NCI-H1436 treated with DMSO at 0.1 percent for 48 hours (cell line): ENCODE measurements around the gene AURKA.
A peak's percentile ranks its signal among the peaks of the same experiment; 100 is the strongest.

Experiments used
- DNase-seq: peaks from one replicate; lab custom pipeline; 2025; lab: John Stamatoyannopoulos, UW

AURKA gene

DNA sequence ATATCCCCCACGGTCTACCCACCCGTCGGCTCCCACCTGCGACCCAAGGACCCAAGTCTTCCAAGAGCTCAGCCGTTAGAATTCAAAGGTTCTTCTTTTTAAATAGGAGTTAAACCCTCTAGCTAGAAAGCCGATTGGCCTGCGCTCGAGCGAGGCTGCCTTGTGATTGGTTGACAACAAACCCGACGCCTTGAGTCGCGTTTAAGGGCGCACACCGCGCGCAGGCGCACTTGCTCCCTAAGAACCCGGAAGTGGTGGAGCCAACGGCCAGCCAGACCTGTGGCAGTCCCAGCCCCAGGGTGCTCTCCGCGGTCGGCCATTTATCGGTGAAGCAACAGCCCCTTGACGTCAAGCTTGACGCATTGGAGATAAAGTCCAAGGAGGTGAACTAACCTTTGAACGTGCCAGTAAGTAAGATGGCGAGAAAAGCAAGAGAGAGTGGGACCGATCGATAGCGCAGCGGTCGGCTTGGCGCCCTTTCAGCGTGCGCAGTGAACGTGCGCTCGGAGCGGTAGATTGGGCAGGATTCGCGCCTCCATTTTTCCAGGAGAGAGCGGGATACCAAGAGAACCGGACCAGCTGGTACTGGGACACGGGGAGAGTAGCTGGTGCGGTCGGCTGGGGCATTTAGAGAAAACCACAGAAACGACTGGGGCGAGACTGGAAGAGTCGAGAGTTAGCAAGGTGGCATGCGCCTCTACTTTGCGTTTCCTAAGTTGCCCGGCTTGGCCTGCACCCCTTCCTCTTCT is at the start of gene AURKA, which contains the start of gene CSTF1:
TSS of gene AURKA (minus strand) at position 84 of the 749 bp plus-strand sequence. CDS start 4,018 bp downstream, outside the sequence.
TSS of gene CSTF1 (plus strand) at position 514 of the 749 bp plus-strand sequence. CDS start 2,908 bp downstream, outside the sequence.
- peak; percentile 91 for DNase-seq

DNA sequence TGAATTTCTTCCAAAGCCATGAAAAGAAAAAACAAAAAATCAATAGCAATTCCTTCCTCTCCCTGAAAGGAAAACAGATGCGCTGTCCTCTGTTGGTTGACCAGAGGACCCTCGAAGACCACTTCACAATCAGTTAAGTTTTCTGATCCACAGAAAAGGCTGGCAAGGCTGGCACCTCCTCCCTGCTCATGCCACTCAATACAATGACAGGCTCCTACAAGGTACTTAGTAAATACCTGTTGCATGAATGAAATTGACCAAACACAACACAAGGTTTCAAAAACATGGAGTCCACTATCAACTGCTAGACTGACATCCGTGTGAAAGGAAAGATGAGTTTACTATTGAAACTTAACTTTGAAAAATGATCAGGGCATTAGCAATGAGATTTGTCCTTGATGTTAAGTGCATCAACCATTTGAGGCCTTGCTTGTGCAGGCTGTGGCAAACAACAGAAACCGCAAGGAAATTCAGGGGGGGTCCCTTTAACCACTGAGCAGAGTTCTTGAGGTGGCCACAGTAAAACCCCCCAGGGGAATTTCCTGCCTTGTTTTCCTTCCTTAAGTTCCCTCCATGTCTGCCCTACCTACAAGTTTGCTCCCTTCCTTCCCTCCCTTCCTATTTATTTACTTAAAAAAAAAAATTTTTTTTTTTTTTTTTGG is 48.5 kb upstream of the AURKA start:
- DNase-seq = no peak

GRCh38 chr20:56439771-56440291 is 47.8 kb upstream of the AURKA start:
- DNase-seq = no peak

GRCh38 chr20:56438284-56438683 is 46.3 kb upstream of the AURKA start:
- DNase-seq = no peak

- DNase-seq = no peak
Measured at GRCh38 chr20:56437196-56437960, 45.4 kb upstream of the AURKA start.

GRCh38 chr20:56433880-56434255 is 41.9 kb upstream of the AURKA start:
- DNase-seq = no peak

DNA sequence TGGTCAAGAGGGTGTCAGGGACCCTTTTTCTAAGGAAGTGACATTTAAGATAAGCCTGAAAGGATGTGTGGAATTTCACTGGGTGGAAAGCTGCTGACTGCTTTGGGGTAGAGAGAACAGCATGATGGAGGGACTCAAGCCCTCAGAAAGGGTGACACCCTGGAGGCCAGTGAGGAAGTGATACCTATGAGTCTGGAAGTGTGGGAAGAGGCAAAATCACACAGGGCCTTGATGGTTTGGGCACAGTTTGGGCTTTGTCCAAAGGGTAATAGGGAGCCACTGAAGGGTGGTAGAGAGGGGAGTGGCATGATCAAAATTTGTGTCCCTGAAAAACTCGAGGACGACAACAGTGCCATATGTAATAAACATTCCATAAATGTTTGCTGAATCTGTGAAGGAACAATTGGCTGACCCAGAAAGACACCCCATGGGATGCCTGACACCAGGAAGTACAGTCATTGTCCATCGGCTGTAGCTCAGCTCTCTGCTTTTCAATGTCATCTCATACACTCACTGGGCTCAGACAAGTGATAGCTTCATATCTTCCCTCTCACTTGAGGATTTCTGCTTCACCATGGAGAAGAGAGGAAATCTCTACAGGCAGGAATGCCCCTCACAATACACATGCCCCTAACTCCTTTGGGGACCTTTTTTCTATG is 41.3 kb upstream of the AURKA start:
- DNase-seq = no peak

DNA sequence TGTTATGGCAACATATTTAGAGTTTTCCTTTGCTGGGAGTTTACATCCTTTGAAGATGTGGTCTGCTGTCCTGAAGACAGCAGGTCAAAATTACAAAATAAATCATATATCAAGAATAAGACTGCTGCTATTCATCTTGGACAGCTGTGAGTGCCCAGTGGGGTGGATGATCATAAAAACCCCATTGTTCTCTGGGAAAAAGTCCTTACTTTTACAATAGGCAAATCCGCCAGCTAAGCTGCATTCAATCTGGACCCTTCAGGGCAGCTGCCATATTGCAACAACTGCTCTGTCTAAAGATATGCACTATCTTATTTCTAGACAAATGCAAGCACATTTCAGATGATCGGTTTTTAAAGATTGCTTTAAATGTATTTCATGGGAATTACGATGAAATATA is 39.5 kb upstream of the AURKA start:
- DNase-seq = no peak

- DNase-seq = no peak
Measured at GRCh38 chr20:56430957-56431356, 38.9 kb upstream of the AURKA start.

GRCh38 chr20:56430461-56430860 is 38.4 kb upstream of the AURKA start:
- no peak for DNase-seq

GRCh38 chr20:56429941-56430340 is 37.9 kb upstream of the AURKA start:
- no peak for DNase-seq

GRCh38 chr20:56429502-56429901 is 37.5 kb upstream of the AURKA start:
- DNase-seq = no peak

DNA sequence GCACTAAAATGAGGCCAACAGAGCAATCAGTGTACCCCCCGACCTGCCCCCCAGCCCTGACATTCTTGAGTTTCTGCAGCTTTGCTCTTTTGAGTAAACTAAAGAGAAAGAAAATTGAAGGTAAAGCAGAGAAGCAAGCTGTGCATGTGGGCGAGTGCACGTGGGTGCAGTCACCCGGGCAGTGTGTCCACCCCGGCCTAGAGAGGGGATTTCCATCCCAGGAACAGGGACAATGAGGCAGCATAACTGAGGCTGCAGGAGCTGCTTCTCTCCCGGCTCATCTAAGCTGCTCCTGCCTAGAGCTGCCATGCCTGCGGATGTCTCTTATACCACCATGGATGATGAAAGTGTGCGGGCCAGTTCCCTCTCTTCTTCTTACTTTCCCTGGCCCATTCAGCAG is 36.9 kb upstream of the AURKA start:
- no peak for DNase-seq

- DNase-seq = no peak
Measured at GRCh38 chr20:56428410-56428809, 36.4 kb upstream of the AURKA start.

GRCh38 chr20:56427797-56428196 is 35.8 kb upstream of the AURKA start:
- no peak for DNase-seq

GRCh38 chr20:56426926-56427325 is 34.9 kb upstream of the AURKA start:
- DNase-seq = no peak

GRCh38 chr20:56426026-56426425 is 34.0 kb upstream of the AURKA start:
- DNase-seq = no peak

GRCh38 chr20:56424931-56425330 is 32.9 kb upstream of the AURKA start:
- DNase-seq = no peak

DNA sequence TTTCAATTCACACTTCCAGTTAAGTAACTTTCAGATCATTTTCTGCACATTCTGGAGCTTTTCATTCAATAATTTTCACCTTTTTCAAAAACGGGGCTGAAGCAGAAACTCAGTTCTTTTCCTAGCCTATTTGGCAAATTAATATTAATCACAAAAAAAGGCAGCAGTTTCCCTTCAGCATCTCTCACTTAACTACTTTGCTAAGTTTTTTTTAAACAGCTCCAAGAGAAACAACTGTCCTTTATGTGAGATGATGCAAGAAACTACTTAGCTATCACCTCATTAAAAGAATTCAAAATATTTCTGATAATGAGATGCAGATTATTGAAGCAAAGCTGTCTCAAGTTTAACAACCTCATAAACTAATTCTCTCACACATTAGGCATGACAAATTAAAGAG is 31.9 kb upstream of the AURKA start:
- no peak for DNase-seq

GRCh38 chr20:56423211-56423610 is 31.2 kb upstream of the AURKA start:
- no peak for DNase-seq

DNA sequence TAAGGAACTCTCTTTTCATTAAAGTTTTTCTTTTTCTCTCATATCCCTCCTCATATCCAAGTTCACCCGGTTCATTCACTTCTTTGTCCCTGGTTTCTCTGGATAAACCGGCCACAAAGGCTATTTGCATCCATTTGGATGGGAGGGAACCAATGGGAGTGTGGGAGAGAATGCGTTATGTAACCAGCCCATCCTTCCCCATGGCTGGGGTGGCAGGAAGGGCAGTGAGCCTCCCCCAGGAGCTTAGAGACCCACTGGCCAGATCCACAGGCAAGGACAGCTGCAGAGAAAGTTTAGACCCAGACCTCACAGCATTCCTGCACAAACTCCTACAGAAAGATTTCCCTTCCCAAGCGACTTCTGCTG is 30.8 kb upstream of the AURKA start:
- DNase-seq = no peak
